Right renal cortex interstitium (tissue), 3 donors: Measurements from ENCODE around the gene SLC2A10. TPM values are rescaled to one million over a fixed set of nuclear protein-coding genes. Genes with fewer than 3 reads are reported as not detected.

ENCODE experiments used
- DNase-seq, 3 donors: peaks; one replicate each; pipeline ENCODE4 v3.0.0-alpha.2; 2013; ENCODE audit warnings: low read depth in 3 of 3, low spot score in 2 of 3
- polyA plus RNA-seq, 3 donors: library from polyadenylated mRNA; unstranded; fragments of 120-200 nt; gene quantifications; one replicate each; pipeline ENCODE4 v1.2.1, GENCODE V29; 2013; ENCODE audit not compliant: insufficient read length in 3 of 3

Gene SLC2A10
- polyA plus RNA-seq, 3 donors, result 14.7 to 16.1 (median 15.4) TPM

GRCh38 chr20:46723039-46723438, 13.6 kb downstream of the SLC2A10 start:
- no peak for DNase-seq

GRCh38 chr20:46724343-46724959, 15.0 kb downstream of the SLC2A10 start:
- no peak for DNase-seq

- DNase-seq, result no peak
Measured at GRCh38 chr20:46725186-46726165, 16.0 kb downstream of the SLC2A10 start.

GRCh38 chr20:46731770-46732169, 22.3 kb downstream of the SLC2A10 start:
- DNase-seq, result no peak

GRCh38 chr20:46735436-46735835, 26.0 kb downstream of the SLC2A10 start:
- DNase-seq, result no peak

GRCh38 chr20:46739431-46740213, 30.2 kb downstream of the SLC2A10 start:
- DNase-seq, result no peak

GRCh38 chr20:46740214-46740609, 30.8 kb downstream of the SLC2A10 start:
- no peak for DNase-seq

- DNase-seq, result no peak
Measured at GRCh38 chr20:46741924-46742668, 32.6 kb downstream of the SLC2A10 start.

- DNase-seq, result no peak
Measured at GRCh38 chr20:46742669-46743045, 33.2 kb downstream of the SLC2A10 start.

- DNase-seq, result no peak
Measured at GRCh38 chr20:46743088-46743487, 33.6 kb downstream of the SLC2A10 start.

GRCh38 chr20:46746956-46747526, 37.6 kb downstream of the SLC2A10 start:
- no peak for DNase-seq

- DNase-seq, result no peak
Measured at GRCh38 chr20:46749147-46749546, 39.7 kb downstream of the SLC2A10 start.

GRCh38 chr20:46751856-46752255, 42.4 kb downstream of the SLC2A10 start:
- DNase-seq, result no peak

GRCh38 chr20:46752728-46753127, 43.3 kb downstream of the SLC2A10 start:
- DNase-seq, result no peak

GRCh38 chr20:46755483-46756413, 46.3 kb downstream of the SLC2A10 start:
- no peak for DNase-seq

- no peak for DNase-seq
Measured at GRCh38 chr20:46756419-46756818, 47.0 kb downstream of the SLC2A10 start.

- no peak for DNase-seq
Measured at GRCh38 chr20:46757135-46757534, 47.7 kb downstream of the SLC2A10 start.

GRCh38 chr20:46757754-46758678, 48.6 kb downstream of the SLC2A10 start:
- no peak for DNase-seq
